Measurements from ENCODE around the gene TMEM185A.
A peak's percentile ranks its signal among the peaks of the same experiment; 100 is the strongest.
"Not testable (repeated sequence)": the region's sequence is repeated elsewhere in the genome, so short reads cannot be mapped to it uniquely, and the experiment has no call there.

TMEM185A gene

DNA sequence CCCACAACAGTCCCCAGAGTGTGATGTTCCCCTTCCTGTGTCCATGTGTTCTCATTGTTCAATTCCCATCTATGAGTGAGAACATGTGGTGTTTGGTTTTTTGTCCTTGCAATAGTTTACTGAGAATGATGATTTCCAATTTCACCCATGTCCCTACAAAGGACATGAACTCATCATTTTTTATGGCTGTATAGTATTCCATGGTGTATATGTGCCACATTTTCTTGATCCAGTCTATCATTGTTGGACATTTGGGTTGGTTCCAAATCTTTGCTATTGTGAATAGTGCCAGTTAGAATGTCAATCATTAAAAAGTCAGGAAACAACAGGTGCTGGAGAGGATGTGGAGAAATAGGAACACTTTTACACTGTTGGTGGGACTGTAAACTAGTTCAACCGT lies 11.9 kb downstream of the TMEM185A start:
- DNase-seq, result not testable (repeated sequence)

DNA sequence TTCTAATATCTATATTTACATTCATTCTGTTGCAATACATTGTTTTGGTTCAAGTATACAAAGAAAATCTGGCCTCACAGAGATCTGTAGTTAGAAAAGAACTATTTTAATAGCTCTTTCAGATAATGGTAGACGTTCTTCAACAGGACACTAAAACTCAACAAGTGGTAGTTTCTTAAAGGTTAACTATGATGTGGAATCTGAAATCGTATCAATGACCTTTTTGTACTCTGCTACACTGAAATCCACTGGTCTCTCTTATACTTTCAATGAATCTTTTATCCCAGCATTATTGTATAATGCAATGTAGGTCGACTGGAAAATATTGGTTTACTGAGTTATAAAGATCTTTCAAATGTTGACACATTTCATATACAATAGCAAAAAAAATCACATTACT lies 12.7 kb downstream of the TMEM185A start:
- DNase-seq, result no peak

DNA sequence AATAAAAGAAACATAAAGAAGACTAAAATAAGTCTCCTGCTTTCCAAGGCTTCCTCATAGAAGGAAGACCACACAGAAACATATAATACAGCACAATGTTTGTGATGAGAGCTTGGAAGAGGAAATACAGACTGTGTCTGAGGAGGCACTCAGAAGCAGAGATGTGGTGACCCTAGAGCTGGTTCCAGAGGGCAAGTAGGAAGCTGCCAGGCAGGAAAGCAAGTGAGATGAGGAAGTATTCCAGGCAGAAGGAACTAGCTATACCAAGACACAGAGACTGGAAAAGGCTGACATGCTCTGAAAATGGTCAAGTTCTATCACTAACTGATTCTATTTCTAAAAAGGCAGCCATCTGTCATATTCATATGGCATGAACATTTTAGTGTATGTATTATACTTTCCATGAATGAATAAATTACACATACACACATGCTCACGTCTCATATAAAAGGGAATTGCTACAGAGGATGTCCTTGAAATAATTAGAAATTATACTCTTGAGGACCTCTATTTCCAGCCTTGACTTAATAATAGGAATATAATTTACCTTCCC lies 19.9 kb downstream of the TMEM185A start:
- peak; percentile 2 for DNase-seq

DNA sequence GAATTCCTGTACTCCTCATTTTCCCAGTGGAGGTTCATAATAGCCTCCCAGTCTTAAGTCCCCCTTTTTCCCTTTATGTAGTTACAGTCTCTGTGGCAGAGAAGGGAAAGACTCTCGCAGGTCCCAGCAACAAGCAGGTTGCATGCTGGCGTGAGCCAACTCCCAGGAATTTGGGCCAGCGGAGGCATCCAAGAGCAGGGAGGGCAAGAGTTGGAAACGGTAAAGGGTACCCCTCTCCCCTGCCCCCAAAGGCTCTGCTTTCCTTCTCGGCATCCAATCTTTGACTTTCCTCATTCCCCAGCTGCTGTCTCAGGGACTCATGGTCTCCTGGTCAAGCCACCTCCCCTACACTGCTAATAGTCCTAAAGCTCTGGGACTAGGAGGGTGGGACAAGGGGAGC lies 21.1 kb downstream of the TMEM185A start:
- DNase-seq, result no peak

DNA sequence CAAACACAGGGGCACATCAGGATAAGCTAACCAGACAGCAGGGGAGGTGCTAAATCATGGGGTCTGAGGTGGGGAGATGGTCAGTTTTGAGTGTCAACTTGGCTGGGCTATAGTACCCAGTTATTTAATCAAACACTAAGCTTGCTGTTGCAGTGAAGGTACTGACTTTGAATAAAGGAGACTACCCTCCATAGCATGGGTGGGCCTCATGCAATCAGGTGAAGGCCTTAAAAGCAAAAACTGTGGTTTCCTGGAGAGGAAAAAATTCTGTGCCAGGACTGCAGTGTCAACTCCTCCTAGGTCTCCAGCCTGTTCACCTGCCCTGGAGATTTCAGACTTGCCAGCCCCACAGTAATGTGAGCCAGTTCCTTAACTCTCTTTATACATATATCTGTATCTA lies 23.9 kb downstream of the TMEM185A start:
- DNase-seq, result no peak

DNA sequence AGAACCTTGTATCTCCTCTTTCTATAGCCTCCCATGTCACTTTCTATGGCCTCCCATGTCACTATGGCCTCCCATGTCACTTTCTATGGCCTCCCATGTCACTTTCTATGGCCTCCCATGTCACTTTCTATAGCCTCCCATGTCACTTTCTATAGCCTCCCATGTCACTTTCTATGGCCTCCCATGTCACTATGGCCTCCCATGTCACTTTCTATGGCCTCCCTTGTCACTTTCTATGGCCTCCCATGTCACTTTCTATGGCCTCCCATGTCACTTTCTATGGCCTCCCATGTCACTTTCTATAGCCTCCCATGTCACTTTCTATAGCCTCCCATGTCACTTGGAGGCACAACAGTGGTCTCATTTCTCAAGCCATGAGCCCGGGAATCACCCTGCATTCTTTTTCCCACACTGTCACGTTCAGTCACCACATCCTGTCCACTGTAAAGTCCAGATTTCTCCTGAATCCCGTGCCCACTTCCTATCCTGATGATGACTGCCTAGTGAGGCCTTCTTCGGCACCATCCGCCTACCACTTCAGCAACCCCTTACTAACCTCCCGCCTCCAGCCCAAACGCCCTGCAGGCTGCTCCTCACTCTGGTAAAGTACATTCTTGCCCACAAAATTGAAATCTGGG lies 26.2 kb downstream of the TMEM185A start:
- not testable (repeated sequence) for DNase-seq

DNA sequence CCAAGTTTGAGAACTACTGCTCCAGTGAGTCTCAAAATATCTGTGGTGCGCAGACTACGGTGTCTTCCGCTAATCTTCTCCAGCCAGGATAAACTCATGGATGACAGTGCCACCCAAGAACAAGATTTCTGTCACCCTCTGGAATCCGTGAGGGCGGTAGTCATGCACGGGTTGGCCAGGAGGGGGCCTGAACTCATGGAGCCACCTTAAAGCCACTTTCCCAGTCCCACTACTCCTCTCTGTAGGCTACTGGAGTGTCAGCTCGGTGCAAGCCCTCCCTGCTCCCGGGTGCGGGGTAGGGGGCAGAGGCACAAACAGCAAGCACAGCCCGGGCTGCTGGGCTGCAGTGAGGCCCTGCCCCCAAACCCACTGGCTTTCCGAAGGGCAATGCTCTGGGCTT lies 33.0 kb downstream of the TMEM185A start:
- DNase-seq, result not testable (repeated sequence)

DNA sequence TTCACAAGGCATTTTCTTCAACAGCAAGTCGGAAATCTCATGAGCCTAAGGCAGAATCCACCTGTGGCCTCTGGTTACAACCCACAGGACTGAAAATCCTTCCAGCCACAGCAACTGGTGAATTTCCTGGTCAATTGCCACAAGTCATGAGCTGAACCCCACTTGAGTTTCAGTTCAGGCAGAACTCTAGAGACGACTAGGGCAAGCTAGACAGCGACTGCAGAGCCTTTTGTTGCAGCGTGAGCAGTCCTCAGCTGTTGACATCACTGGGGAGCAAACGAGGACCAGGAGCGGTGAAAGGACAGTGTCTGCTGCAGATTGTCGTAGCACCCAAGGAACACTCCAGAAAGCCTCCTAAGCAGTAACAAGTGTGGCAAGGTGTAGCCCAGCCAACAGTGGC lies 35.6 kb downstream of the TMEM185A start:
- DNase-seq, result not testable (repeated sequence)

DNA sequence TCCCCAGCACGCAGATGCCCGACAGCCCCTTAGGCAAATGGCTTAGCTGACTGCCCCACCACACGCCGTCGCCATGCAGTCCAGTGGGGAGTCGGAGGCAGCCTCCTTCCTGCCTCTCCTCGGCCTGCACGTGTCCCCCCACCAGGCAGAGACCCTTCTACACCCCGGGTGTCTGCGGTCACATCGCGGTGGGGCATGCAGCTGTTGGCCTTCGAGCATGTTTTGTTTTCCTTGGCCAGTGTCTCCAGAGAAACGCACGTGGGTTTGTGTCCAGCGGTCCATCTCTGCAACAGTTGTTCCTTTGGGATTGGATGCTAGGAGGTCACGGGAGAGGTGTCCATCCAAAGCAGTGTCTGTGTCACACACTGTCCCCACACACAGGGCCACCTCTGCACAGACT lies 36.4 kb downstream of the TMEM185A start, which contains the start of gene HSFX2:
TSS of gene HSFX2 (minus strand) at position 101 of the 400 bp plus-strand sequence. CDS start 614 bp downstream, outside the sequence.
- not testable (repeated sequence) for DNase-seq

DNA sequence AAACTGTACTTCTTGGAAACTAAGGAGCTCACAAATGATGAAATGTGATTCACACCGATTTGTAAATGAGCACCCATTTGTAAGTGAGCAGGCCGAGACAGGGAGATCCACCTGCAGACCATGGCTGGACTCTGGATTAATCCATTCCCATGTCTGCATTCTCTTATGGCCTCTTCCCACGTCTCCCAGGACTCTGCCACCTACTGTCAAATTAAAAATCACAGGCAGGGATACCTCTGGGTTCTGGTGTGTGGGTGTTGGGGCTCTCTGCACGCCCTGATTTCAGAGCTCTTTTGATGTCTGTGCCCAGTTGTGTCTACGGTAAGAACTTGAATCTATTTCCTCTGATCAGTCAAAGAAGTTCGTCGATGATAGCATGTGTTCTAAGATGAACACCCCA lies 40.6 kb downstream of the TMEM185A start:
- not testable (repeated sequence) for DNase-seq

DNA sequence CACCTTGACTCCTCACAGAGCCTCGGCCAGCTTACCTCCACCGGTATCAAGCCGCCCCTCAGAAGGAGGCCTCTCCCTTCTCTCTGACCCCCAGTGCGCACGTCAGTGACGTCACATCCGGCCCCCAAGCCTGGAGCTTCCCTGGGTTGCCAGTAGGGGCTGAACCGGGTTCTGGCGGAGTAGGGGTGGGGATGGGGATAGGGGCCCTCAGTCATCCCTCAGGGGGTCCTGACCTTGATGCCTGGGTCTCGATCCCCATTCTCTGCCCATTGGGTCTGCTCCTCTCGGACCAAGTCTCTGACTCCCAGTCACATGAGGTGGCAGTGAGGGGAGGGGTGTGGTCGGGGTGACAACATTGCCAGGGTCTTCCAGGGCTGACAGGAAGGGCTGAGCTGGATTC lies 44.2 kb downstream of the TMEM185A start, which contains the start of gene MAGEA9B:
TSS of gene MAGEA9B (minus strand) at position 101 of the 400 bp plus-strand sequence. CDS start 4,280 bp downstream, outside the sequence.
- DNase-seq, result not testable (repeated sequence)

DNA sequence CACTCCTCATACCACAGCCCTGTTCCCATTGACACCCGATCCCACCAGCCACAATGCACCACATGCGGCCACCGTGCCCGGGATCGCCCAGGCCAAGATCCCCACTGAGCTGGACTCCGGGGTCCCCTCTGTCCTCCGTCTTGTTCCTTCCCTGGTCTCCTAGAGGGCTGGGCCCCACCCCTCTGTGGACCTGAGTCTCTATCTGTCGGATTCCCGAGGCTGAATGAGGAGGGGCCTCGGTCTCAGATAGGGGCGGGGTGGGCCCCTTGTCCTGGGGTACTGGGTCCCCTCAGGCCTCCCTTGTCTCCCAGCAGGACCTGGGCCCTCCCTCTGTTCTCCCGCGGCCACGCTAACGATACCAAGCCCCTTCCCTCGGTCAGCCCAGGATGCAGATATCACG lies 46.0 kb downstream of the TMEM185A start:
- not testable (repeated sequence) for DNase-seq

DNA sequence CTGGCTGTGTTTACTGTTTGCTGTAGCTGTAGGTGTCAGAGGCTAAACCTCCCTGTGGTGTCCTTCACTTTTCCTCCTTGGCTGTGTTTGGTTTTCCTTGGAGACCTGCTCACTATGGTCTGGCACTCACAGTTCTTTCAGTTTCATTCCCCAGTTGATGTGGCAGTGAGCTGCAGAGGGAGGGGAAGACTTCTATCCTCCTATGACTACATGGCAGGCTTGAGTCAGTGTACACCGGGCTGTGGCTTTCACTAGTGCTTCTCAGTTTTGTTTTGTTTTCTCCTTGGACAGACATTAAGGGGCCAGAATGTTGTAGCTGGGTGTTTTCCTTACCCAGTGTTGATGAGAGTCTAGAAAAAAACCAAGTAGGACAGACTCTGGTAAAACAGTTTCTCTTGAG lies 58.1 kb downstream of the TMEM185A start:
- not testable (repeated sequence) for DNase-seq

DNA sequence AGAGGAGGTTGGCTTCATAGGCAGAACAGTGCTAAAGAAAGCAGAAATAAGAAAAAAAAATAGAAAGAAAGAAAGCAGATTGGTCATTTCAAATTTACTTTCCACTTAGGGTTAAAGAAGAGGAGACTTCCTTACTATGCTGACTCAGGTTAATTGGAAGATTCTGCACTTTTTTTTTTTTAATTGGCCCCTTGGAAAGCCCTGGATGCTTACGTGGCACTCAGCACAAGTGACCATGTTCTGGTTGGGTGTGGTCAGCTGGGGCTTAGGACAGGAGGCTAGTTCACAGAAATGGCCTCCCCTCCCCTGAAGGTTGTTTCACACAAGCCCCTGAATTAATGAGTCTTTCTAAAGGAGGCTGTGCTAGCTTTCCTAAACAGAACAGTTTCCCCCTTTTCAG lies 58.8 kb downstream of the TMEM185A start:
- no peak for DNase-seq

DNA sequence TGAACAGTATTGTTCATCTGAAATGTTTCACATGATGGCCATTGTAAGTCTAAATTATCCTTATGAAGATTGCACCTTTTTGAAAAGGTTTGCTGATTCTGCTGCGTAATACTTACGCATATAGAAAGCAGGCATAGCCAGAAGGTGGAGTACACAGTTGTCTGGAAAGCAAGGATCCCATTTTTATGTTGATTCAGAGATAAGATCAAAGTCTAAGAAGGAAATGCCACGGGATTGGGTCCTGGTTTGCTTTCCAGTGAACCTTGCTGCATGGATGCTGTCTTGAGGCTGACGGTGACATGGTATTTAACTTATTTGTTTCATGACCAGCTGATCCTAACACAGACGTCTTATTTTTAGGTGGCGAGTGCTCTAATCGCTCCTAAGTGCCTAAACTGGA lies 59.8 kb downstream of the TMEM185A start:
- DNase-seq, result no peak

DNA sequence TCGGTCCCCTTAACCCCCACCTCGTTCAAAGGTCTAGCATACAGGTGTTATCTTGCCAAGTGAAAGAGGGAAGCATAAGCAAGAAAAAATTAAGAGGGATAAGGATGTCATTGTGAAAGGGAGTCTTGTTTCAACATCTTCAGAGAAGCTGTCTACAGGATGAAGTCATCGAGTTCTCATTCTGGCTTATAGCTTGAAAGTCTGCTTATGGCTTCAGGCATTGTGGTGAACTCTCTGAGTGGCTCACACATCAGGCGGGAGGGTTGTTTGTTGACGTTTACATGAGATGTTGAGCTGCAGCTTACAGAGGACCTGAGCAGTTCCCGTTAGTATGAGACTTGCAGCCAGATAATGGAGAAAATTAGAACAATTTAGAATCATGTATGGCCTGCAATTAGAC lies 60.9 kb downstream of the TMEM185A start:
- no peak for DNase-seq

DNA sequence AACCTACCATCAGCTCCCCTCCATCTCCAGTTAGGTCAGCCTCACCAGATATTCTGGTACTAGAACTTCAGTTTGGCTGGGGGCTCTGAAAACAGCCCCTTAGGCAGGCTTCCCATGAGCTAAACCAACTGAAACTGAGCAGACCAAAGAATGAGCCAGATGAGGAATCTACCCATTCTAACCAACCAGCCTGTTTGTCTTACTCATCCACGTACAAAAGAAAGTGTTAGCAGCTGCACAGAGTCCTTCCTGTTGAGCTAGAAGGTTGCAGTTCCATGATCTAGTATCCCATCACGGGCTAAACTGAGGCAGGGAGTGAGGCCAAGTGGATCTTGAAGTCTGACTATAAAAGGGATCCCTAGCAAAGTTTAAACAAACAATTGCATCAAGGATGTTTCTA lies 61.8 kb downstream of the TMEM185A start:
- no peak for DNase-seq

DNA sequence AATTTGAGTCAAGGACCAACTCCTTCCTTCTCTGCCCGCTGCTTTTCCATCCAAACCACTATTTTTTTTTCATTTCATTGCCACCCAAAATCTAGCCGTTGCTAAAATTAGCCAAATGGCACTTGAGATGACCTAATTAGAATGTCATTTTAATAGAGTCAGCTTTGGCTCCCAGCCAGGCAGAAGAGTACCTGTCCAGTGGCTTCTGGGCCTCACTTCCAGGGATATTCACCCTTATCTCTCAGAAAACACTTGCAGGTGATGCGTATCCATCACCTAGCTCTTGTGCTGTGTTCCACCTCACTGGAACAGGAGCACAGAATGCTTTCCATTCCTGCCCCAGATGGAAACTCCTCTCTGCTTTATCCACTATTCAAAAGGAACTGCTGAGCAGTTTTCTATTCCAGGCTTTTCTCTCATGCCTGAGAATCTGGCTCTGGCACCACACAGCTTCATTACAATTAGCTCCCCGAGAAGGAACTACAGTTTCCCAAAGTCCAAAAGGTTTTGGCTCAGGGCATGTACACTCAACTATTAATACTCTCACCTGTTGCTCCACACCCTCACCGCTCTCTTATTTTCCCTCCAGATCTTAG lies 62.8 kb downstream of the TMEM185A start:
- no peak for DNase-seq

DNA sequence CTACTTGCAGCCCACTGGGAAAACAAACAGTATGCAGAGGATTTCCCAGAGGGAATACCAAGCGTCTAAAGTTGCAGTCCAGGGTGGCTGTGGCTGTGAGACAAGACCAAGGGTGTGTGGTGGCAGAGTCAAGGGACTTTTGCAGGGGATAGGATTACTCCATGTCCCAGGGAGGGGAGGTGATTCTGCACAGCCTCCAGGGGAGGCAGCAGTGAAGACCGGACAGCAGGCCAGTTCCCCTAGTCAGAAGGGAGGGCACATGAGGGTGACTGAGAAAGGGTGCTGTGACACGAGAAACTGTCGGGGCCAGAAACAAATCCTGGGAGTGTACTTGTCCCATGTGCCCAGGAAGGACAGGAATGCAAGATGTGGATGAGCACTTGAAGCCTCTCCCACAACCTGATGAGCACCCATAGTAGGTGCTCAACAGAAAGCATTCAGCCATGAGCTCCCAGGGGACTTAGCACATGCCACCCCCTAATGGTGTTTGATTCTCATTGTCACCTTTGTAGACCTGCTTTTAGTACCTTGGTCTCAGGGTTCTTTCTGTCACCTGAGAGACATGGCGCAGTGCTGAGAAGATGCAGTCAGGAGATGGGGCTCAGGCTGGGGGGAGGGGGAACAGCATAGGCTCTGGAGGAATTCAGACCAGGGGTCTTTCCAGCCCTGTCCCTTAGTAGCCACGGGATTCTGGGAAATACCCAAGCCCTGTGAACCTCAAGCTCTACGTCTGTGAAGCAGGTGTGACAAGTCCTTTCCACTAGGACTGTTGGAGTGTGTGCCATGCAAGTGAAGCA lies 63.8 kb downstream of the TMEM185A start:
- no peak for DNase-seq

DNA sequence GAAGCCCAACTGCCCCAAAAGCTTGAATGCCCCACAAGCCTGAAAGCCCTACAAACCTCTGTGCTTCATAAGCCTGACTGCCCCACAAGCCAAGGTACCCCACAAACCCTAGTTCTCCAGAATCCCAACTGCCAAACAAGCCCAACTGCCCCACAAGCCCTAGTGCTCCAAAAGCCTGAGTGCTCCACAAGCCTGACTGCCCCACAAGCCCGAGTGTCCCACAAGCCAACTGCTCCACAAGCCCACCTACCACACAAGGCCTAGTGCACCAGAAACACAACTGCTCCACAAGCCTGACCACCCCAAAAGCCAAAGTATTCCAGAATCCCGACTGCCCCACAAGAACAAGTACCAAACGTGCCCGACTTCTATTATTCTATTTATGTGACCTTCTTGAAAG lies 68.2 kb downstream of the TMEM185A start:
- no peak for DNase-seq

DNA sequence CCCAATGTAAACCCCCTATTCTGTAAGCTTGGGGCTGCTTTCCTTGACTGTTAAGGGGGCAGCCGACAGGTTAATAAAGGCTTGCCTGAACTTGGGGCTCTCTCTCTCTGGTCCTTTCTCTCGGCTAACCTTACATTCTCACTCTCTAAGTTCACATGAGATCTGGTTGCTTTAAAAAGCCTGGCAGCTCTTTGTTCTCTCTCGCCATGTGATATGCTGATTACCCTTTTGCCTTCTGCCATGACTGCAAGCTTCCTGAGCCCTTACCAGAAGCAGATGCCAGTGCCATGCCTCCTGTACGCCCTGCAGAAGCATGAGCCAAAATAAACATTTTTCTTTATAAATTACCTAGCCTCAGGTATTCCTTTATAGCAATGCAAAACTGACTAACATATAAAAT lies 76.3 kb downstream of the TMEM185A start:
- DNase-seq, result not testable (repeated sequence)

DNA sequence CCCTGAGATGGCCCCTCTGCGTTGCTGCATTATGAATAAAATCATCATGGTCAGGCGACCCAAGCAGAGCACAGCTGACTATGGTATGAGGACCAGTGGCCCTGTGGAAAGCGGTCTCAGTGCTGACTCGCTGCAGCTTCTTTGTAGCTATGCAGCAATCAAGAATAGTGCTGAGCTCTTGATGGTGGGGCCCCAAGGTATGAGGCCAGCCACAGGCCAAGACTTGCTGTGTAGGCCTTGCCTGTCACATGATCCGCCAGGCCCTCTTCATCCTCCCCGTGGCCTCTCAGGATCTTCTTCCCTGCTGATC lies 79.7 kb downstream of the TMEM185A start:
- not testable (repeated sequence) for DNase-seq

DNA sequence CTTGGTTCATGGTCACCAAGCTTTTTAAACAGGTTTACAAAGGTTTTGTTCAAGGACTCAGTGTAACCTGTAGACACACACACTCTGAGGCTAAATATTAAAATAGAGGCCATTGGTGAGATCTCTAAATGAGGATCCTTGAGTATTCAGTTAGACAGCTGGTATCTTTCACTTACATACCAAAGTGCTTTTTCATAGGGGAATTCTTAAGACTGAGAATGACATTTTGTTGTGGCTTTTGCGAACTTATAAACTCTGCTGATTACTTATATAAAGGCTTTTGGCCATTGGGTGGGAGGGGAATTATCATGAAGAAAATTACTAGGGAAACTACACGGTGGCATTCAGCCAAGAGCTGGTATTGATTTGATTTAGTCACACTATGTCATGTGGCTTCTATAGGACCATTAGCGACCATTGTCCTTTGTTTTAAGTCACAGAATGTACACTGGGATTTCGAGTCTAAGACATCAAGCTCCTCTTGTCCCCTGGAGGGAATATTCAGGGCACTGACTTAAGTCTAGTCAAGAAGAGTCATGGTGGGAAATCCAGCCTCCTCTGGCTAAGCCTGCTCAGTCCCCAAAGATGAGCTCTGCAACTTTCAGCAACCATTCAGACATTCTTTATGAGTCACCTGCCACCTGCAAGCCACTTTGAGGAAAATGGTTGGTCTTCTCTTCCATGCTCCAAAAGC lies 80.2 kb downstream of the TMEM185A start:
- DNase-seq, result not testable (repeated sequence)

Data from NCI-H1694 treated with DMSO at 0.1 percent for 48 hours (cell line).